LNCAP (cell line): ENCODE data around the gene BLMH.

Experiments used
- TF ChIP-seq, protein P1 (sequence below): fragments of 450-650 bp; IDR thresholded peaks from 2 replicates; pipeline ENCODE4 v1.5.1; 2017; ENCODE audit warnings: mild to moderate bottlenecking

The BLMH gene

DNA sequence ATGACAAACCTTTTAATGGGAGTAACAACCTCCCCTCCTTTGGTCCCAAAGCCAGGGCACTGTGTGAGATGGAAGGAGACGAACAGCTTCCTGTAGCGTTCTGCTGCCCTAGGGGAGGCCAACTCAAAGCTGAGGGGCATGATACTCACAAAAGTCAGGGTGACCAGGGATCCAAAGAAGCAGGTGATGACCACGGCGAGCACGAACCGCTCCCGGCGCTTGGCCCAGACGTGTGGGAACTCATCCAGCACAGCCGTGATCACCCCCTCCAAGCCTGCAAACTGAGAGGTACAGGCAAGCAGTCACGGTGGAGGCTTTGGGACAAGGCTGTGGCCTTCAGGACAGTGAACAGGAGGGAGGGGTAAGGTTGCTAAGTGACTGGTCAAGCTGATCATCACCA, 81.4 kb downstream of the BLMH start:
- TF ChIP-seq, protein P1, sequence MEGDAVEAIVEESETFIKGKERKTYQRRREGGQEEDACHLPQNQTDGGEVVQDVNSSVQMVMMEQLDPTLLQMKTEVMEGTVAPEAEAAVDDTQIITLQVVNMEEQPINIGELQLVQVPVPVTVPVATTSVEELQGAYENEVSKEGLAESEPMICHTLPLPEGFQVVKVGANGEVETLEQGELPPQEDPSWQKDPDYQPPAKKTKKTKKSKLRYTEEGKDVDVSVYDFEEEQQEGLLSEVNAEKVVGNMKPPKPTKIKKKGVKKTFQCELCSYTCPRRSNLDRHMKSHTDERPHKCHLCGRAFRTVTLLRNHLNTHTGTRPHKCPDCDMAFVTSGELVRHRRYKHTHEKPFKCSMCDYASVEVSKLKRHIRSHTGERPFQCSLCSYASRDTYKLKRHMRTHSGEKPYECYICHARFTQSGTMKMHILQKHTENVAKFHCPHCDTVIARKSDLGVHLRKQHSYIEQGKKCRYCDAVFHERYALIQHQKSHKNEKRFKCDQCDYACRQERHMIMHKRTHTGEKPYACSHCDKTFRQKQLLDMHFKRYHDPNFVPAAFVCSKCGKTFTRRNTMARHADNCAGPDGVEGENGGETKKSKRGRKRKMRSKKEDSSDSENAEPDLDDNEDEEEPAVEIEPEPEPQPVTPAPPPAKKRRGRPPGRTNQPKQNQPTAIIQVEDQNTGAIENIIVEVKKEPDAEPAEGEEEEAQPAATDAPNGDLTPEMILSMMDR, result no peak

DNA sequence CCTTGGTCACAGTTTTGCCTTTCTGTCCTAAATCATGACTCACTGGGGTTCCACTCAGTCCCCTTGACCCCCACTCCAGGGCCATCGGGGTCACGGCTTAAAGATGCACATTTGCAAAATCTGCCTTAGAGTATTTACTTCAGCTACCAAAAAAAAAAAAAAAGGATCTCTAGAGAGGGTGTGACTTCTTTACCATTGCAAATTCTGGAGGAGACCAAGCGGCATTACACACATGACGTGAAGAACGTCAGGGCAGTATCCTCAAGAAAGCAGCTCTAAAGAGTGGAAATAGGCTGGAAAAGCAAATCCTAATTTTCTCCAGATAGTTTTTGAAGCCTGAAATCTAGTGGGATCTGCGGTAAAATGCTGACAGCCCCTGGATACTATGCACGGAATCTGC, 81.8 kb downstream of the BLMH start:
- TF ChIP-seq, protein P1, result no peak

DNA sequence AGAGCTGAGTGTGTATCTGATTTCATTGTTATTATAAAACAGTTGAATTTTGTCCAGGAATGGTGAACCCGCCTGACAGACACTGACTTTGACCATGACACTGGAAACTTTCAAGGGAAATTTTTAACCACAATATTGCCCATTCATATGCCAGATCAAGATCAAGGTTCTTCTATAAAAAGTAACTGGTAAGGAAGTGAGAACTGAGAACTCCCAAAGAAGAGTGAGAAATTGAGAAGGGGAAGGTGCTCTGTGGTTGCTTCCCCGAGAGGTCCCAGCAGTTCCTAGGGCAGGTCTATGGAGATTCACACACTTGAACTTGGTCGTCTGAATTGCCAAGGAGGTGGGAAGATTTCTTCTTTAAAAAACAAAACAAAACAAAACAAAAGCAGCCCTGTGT, 83.5 kb downstream of the BLMH start:
- TF ChIP-seq, protein P1, result no peak

DNA sequence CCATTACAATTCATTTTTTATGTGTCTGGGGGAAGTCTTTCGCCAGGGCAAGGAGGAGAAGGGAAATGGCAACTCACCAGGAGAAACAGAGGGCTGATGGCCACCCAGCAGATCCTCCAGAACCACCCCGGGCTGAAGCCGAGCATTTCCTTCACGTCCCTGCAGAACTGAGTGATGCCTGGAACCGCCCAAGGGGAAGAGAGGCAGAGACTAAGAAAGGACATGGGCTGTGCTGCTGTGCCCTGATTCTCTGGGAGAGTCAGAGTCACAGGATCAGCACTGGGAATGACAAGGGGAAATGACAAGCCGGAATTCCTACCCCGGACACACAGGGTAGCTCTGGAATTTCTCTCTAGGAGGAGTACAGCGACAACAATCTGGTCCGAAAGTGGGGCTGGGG, 84.1 kb downstream of the BLMH start:
- TF ChIP-seq, protein P1, result no peak

DNA sequence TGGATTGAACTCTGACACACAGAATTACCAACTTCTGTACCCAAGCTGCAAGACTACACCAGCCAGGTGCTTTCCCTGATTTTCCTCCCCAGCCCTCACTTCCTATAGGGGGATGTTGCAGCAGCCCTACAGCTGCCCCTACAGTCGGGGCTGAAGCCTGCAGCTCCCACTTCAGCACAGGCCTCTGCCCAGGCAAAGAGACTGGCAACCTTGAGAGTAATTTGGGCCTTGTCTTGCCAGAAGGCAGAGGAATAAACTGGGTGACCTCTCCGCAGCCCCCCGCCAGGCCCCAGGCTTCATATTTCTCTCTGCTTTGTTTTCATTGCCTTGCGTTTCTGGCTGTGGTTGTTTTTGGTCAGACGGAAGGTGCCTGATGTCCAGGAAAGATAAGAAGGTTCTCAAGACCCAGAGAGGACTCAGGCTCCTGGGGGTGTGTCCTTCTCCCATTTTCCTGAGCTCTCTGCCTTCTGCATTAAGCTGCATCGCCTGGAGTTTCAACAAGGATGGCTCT, 88.2 kb downstream of the BLMH start:
- TF ChIP-seq, protein P1, result no peak

DNA sequence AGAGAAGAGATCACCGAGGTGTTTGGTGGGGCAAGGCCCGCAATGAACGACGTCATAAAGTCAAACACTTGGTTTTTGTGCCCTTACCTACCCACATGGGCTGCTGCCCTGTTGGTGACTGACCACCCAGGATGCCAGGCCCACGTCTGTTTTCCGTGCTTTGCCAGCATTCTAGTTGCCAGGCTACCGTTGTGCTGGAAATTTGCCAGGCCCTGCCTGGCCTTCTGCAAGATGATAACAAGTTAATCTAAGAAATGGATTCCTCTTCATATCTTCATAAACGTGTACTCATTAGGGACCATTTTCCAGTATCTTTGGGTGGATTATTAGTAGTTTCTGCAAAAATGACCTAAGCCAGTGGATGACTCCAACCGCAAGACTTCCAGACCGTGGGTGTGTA, 91.6 kb downstream of the BLMH start:
- TF ChIP-seq, protein P1, result no peak

DNA sequence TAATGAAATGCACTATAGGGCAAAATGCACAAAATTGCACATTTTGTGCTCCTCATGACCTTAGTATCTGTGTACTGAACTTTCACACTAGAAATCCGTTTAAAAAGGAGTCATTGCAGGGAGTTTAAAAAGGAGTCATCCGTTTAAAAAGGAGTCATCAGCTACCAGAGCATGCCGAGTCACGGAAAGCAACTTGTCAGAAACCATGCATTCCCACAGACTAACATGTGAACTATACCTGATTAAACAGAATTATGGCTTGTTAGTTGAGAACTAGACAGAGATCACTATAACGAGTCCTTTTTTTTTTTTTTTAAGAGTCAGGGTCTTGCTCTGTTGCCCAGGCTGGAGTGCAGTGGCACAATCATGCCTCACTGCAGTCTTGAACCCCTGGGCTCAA, 92.1 kb downstream of the BLMH start:
- TF ChIP-seq, protein P1, result no peak
